Activated CD8-positive, alpha-beta memory T cell treated with anti-CD3 and anti-CD28 coated beads, Interleukin-2, amount 50 U/mL, for 24 hours (primary cell): ENCODE measurements around the gene LZTR1.
"Not testable (repeated sequence)": the region's sequence is repeated elsewhere in the genome, so short reads cannot be mapped to it uniquely, and the experiment has no call there.

ENCODE experiments used
- DNase-seq: peaks from one replicate; pipeline ENCODE4 v3.0.0-alpha.2; 2020; ENCODE audit errors: extremely low read depth

LZTR1 gene

GRCh38 chr22:20981787-20982562 lies at the start of gene LZTR1:
LZTR1 (plus strand) TSS chr22:20982297; CDS start chr22:20982372, 75 bp downstream.
- DNase-seq: peak; percentile 26

GRCh38 chr22:20933910-20934309 lies 48.2 kb upstream of the LZTR1 start:
- no peak for DNase-seq

- DNase-seq: not testable (repeated sequence)
Measured at GRCh38 chr22:20935049-20935448, 47.0 kb upstream of the LZTR1 start.

- DNase-seq: not testable (repeated sequence)
Measured at GRCh38 chr22:20935780-20936539, 46.1 kb upstream of the LZTR1 start.

- no peak for DNase-seq
Measured at GRCh38 chr22:20937031-20937793, 44.9 kb upstream of the LZTR1 start.

- DNase-seq: no peak
Measured at GRCh38 chr22:20937794-20938671, 44.1 kb upstream of the LZTR1 start.

GRCh38 chr22:20939457-20940185 lies 42.5 kb upstream of the LZTR1 start:
- not testable (repeated sequence) for DNase-seq

- no peak for DNase-seq
Measured at GRCh38 chr22:20940186-20940651, 41.9 kb upstream of the LZTR1 start.

- no peak for DNase-seq
Measured at GRCh38 chr22:20940904-20941385, 41.2 kb upstream of the LZTR1 start.

- DNase-seq: not testable (repeated sequence)
Measured at GRCh38 chr22:20942203-20942902, 39.7 kb upstream of the LZTR1 start.

GRCh38 chr22:20943104-20943933 lies 38.8 kb upstream of the LZTR1 start:
- no peak for DNase-seq

GRCh38 chr22:20944042-20944441 lies 38.1 kb upstream of the LZTR1 start:
- DNase-seq: no peak

GRCh38 chr22:20945578-20945934 lies 36.5 kb upstream of the LZTR1 start:
- no peak for DNase-seq

GRCh38 chr22:20946080-20946986 lies 35.8 kb upstream of the LZTR1 start:
- no peak for DNase-seq

GRCh38 chr22:20946991-20947390 lies 35.1 kb upstream of the LZTR1 start:
- no peak for DNase-seq

GRCh38 chr22:20948450-20948849 lies 33.6 kb upstream of the LZTR1 start:
- DNase-seq: no peak

- DNase-seq: no peak
Measured at GRCh38 chr22:20948989-20949388, 33.1 kb upstream of the LZTR1 start.

GRCh38 chr22:20949698-20950183 lies 32.4 kb upstream of the LZTR1 start:
- DNase-seq: no peak
